Measurements from ENCODE around the gene OPRL1.

OPRL1 gene

GRCh38 chr20:64049060-64049877 lies 30.6 kb upstream of the OPRL1 start, which contains the start of gene SOX18:
Gene SOX18, minus strand, starts transcription at chr20:64049639. Its CDS starts 123 bp downstream, at chr20:64049516.
- TF ChIP-seq POLR2AphosphoS5 (IDR thresholded peaks at IDR 0.05; ENCODE audit: low read depth, low read length) = peak; percentile 18; the same call in 1 of the 2 replicates
- TF ChIP-seq FOXP2 (optimal IDR thresholded peaks at IDR 0.05; ENCODE audit: borderline replicate concordance, extremely low read depth, extremely low read length, insufficient read depth) = no peak

GRCh38 chr20:64049878-64050260 lies 30.0 kb upstream of the OPRL1 start:
- TF ChIP-seq SIN3A (IDR thresholded peaks at IDR 0.05; ENCODE audit: borderline replicate concordance, insufficient read depth, low read length) (no peak), FOXP2 (optimal IDR thresholded peaks at IDR 0.05; ENCODE audit: borderline replicate concordance, extremely low read depth, extremely low read length, insufficient read depth) (no peak), REST (IDR thresholded peaks at IDR 0.05; ENCODE audit: insufficient read depth in 1 of 2, low read depth in 2 of 2, low read length in 2 of 2) (no peak)

- TF ChIP-seq REST (IDR thresholded peaks at IDR 0.05; ENCODE audit: insufficient read depth in 1 of 2, low read depth in 2 of 2, low read length in 2 of 2) = no peak
Measured at GRCh38 chr20:64050261-64051032, 29.4 kb upstream of the OPRL1 start.

- no peak for TF ChIP-seq FOXP2 (optimal IDR thresholded peaks at IDR 0.05; ENCODE audit: borderline replicate concordance, extremely low read depth, extremely low read length, insufficient read depth)
- no peak for TF ChIP-seq SIN3A (IDR thresholded peaks at IDR 0.05; ENCODE audit: borderline replicate concordance, insufficient read depth, low read length)
- no peak for TF ChIP-seq POLR2AphosphoS5 (IDR thresholded peaks at IDR 0.05; ENCODE audit: low read depth, low read length)
- no peak for TF ChIP-seq TAF1 (IDR thresholded peaks at IDR 0.05; ENCODE audit: borderline replicate concordance, insufficient read depth, low read length)
- no peak for TF ChIP-seq REST (IDR thresholded peaks at IDR 0.05; ENCODE audit: insufficient read depth in 1 of 2, low read depth in 2 of 2, low read length in 2 of 2)
Measured at GRCh38 chr20:64051033-64051452, 28.8 kb upstream of the OPRL1 start.

GRCh38 chr20:64051561-64052325 lies 28.1 kb upstream of the OPRL1 start:
- TF ChIP-seq REST (IDR thresholded peaks at IDR 0.05; ENCODE audit: insufficient read depth in 1 of 2, low read depth in 2 of 2, low read length in 2 of 2) = no peak
